H1 (cell line): ENCODE measurements around the gene GFOD1. TPM values are rescaled to one million over a fixed set of nuclear protein-coding genes. Genes with fewer than 3 reads are reported as not detected.

ENCODE experiments used
- CBX5 ChIP-seq: fragments of 300-800, 300-1000 bp; sonication (generic); IDR thresholded peaks from 2 replicates; pipeline ENCODE4 v1.7.1; 2016; ENCODE audit warnings: antibody characterized with exemption, low read length, low read depth
- PHF8 ChIP-seq: fragments of 200-600 bp; sonication (generic); conservative IDR thresholded peaks from 2 replicates; pipeline ENCODE4 v1.7.1; 2012; ENCODE audit warnings: low read depth, mild to moderate bottlenecking, inconsistent platforms, low read length, moderate library complexity
- polyA plus RNA-seq, 7 experiments: library from polyadenylated mRNA; depleted of rRNA in 3 of 7; stranded (reverse) in 5 of 7; unstranded in 2 of 7; fragments of >200 nt in 5 of 7; fragments of 200-250 nt in 2 of 7; gene quantifications; 1 replicate in 5 of 7; 2 replicates in 1 of 7; 4 replicates in 1 of 7; pipeline versions ENCODE4 v1.2.1 to v1.2.3, GENCODE V29; 2011 to 2013; ENCODE audit warnings: missing spikeins in 2 of 7, mixed read lengths in 2 of 7
- total RNA-seq: library from RNA; stranded (reverse); fragmentation: NEBNext Ultra II Directional; extraction: Animal tissue kit (Norgen Biotek cat#: 25700); gene quantifications from 2 replicates; pipeline ENCODE4 v1.2.1, GENCODE V29; 2021
- TF ChIP-seq, protein P1 (sequence below), 3 experiments: IDR thresholded peaks; 1 replicate in 2 of 3; 2 replicates in 1 of 3; pipeline versions ENCODE4 v1.5.1 to v1.6.1; 2011; ENCODE audit warnings: low read length in 3 of 3, mild to moderate bottlenecking in 3 of 3, inconsistent platforms in 2 of 3, low read depth in 1 of 3, moderate library complexity in 1 of 3; ENCODE audit not compliant: insufficient read depth in 1 of 3; ENCODE audit errors: control extremely low read depth in 1 of 3

The GFOD1 gene
- total and polyA plus RNA-seq, 2 of the 8 experiments (the other 6 are each of a cell fraction or from before 2014, with no cell fraction given): 2.5 to 8.8 TPM

DNA sequence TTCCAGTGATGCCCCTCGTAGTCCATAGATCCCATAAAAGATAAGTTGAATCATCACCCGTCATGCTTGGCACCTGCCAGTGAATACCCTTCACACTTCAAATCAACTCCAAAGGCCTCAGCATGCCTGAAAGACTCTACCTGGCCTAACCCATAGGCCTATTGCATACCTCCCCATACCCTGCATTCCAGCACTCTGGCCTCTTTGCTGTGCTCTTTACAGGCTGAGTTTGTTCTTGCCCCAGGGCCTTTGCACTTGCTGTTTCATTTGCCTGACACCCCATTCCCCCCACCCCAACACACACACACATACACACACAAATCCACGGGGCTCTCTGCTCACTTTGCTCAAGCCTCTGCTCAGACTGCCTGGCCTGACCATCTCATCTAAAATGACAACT is 3.0 kb upstream of the GFOD1 start (continued):
- TF ChIP-seq, protein P1, sequence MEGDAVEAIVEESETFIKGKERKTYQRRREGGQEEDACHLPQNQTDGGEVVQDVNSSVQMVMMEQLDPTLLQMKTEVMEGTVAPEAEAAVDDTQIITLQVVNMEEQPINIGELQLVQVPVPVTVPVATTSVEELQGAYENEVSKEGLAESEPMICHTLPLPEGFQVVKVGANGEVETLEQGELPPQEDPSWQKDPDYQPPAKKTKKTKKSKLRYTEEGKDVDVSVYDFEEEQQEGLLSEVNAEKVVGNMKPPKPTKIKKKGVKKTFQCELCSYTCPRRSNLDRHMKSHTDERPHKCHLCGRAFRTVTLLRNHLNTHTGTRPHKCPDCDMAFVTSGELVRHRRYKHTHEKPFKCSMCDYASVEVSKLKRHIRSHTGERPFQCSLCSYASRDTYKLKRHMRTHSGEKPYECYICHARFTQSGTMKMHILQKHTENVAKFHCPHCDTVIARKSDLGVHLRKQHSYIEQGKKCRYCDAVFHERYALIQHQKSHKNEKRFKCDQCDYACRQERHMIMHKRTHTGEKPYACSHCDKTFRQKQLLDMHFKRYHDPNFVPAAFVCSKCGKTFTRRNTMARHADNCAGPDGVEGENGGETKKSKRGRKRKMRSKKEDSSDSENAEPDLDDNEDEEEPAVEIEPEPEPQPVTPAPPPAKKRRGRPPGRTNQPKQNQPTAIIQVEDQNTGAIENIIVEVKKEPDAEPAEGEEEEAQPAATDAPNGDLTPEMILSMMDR (IDR thresholded peaks at IDR 0.05; ENCODE audit: control extremely low read depth in 1 of 3, insufficient read depth in 1 of 3, low read depth in 1 of 3, low read length in 3 of 3): no peak
- TF ChIP-seq PHF8 (no peak), CBX5 (no peak)
